ENCODE results near the gene ZBTB7C. TPM values are rescaled to one million over a fixed set of nuclear protein-coding genes. Genes with fewer than 3 reads are reported as not detected.

ZBTB7C gene
- total RNA-seq, 5 donors from 2014 or later (not counting 1 experiment from before 2014, with no cell fraction given): 0.06 TPM; not detected in 4

- Mint-ChIP-seq H3K36me3 (no peaks in the 10 kb centered on the region), H3K4me3 (no peak overlapping the region), H3K27me3 (peaks cover 21 to 22% of the 10 kb centered on the region in 2 donors), H3K9me3 (no peaks in the 10 kb centered on the region), H3K27ac (no peak overlapping the region), H3K4me1 (no peaks in the 10 kb centered on the region)
- no peak overlapping the region for H3K4me3 ChIP-seq (ENCODE audit: control insufficient read depth in 1 of 2, extremely low read depth in 1 of 2, low read length in 1 of 2)
- no peaks in the 10 kb centered on the region for H3K9me3 ChIP-seq
- no peak for ATAC-seq (replicated peaks in 1 of 4)
- H3K27ac ChIP-seq (ENCODE audit: low read length): no peak overlapping the region
- H3K27me3 ChIP-seq (replicated peaks in 1 of 2; ENCODE audit: control insufficient read depth in 2 of 2, extremely low read depth in 1 of 2, insufficient read depth in 2 of 2, low read length in 1 of 2): peaks cover 2 to 31% of the 10 kb centered on the region in 2 experiments
- no peaks in the 10 kb centered on the region for H3K36me3 ChIP-seq (ENCODE audit: control insufficient read depth in 2 of 2, extremely low read depth in 1 of 2, insufficient read depth in 1 of 2, low read length in 1 of 2)
- no peaks in the 10 kb centered on the region for H3K4me1 ChIP-seq (ENCODE audit: control insufficient read depth in 1 of 2, extremely low read depth in 1 of 2, insufficient read depth in 2 of 2, low read length in 2 of 2)
- 95% methylated on average over 2 of the region's 4 CpGs for WGBS (ENCODE audit: insufficient coverage)
- POLR2A ChIA-PET: no interaction called here
- CTCF ChIA-PET: no interaction called here
- no peak for DNase-seq
Observed at GRCh38 chr18:48181857-48182256, 227.3 kb downstream of the ZBTB7C start.

- ATAC-seq (replicated peaks in 1 of 4): no peak
- Mint-ChIP-seq H3K36me3 (no peaks in the 10 kb centered on the region), H3K27me3 (peaks cover 22 to 23% of the 10 kb centered on the region in 2 donors), H3K4me3 (no peak overlapping the region), H3K4me1 (no peaks in the 10 kb centered on the region), H3K9me3 (no peaks in the 10 kb centered on the region), H3K27ac (no peak overlapping the region)
- CTCF ChIA-PET: interaction anchor here in 1 of 2 donors (0.6 kb wide), 1 partner anchor 99 kb away, joined by 4 read pairs; no protein-coding TSS in a partner anchor
- Histone ChIP-seq H3K27ac (ENCODE audit: low read length) (no peak overlapping the region), H3K4me3 (ENCODE audit: control insufficient read depth in 1 of 2, extremely low read depth in 1 of 2, low read length in 1 of 2) (no peak overlapping the region), H3K27me3 (replicated peaks in 1 of 2; ENCODE audit: control insufficient read depth in 2 of 2, extremely low read depth in 1 of 2, insufficient read depth in 2 of 2, low read length in 1 of 2) (peaks cover 2 to 30% of the 10 kb centered on the region in 2 experiments), H3K9me3 (no peaks in the 10 kb centered on the region), H3K36me3 (ENCODE audit: control insufficient read depth in 2 of 2, extremely low read depth in 1 of 2, insufficient read depth in 1 of 2, low read length in 1 of 2) (no peaks in the 10 kb centered on the region), H3K4me1 (ENCODE audit: control insufficient read depth in 1 of 2, extremely low read depth in 1 of 2, insufficient read depth in 2 of 2, low read length in 2 of 2) (no peaks in the 10 kb centered on the region)
- 76% methylated on average over 3 of the region's 3 CpGs for WGBS (ENCODE audit: insufficient coverage)
- no peak for DNase-seq
- POLR2A ChIA-PET: no interaction called here
Observed at GRCh38 chr18:48181087-48181823, 227.9 kb downstream of the ZBTB7C start.

DNA sequence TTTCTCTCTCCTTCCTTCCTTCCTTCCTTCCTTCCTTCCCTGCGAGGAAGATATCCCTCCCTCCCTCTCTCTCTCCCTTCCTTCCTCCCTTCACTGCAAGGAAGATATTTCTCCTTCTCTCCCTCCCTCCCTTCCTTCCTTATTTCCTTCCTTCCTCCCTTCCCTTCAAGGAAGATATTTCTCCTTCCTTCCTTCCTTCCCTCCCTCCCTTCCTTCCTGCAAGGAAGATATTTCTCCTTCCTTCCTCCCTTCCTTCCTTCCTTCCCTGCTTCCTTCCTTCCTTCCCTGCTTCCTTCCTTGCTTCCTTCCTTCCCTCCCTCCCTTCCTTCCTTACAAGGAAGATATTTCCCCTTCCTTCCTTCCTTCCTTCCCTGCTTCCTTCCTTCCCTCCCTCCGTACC lies 229.5 kb downstream of the ZBTB7C start:
- Histone ChIP-seq H3K36me3 (ENCODE audit: control insufficient read depth in 2 of 2, extremely low read depth in 1 of 2, insufficient read depth in 1 of 2, low read length in 1 of 2) (no peaks in the 10 kb centered on the region), H3K9me3 (no peaks in the 10 kb centered on the region), H3K4me3 (ENCODE audit: control insufficient read depth in 1 of 2, extremely low read depth in 1 of 2, low read length in 1 of 2) (no peak overlapping the region), H3K4me1 (ENCODE audit: control insufficient read depth in 1 of 2, extremely low read depth in 1 of 2, insufficient read depth in 2 of 2, low read length in 2 of 2) (no peaks in the 10 kb centered on the region), H3K27ac (ENCODE audit: low read length) (no peak overlapping the region), H3K27me3 (replicated peaks in 1 of 2; ENCODE audit: control insufficient read depth in 2 of 2, extremely low read depth in 1 of 2, insufficient read depth in 2 of 2, low read length in 1 of 2) (peaks cover 2 to 23% of the 10 kb centered on the region in 2 experiments)
- no peak overlapping the region for H3K4me3 Mint-ChIP-seq
- H3K9me3 Mint-ChIP-seq: no peaks in the 10 kb centered on the region
- H3K4me1 Mint-ChIP-seq: no peaks in the 10 kb centered on the region
- ChIA-PET CTCF (no interaction called here), POLR2A (no interaction called here)
- peaks cover 12 to 23% of the 10 kb centered on the region in 2 donors for H3K27me3 Mint-ChIP-seq
- ATAC-seq (replicated peaks in 1 of 4): no peak
- no peak for DNase-seq
- H3K36me3 Mint-ChIP-seq: no peaks in the 10 kb centered on the region
- WGBS (ENCODE audit: insufficient coverage): 30% methylated on average over 1 of the region's 2 CpGs
- no peak overlapping the region for H3K27ac Mint-ChIP-seq

GRCh38 chr18:48179001-48179400 lies 230.2 kb downstream of the ZBTB7C start:
- peaks cover 8 to 20% of the 10 kb centered on the region in 2 donors for H3K27me3 Mint-ChIP-seq
- Histone ChIP-seq H3K36me3 (ENCODE audit: control insufficient read depth in 2 of 2, extremely low read depth in 1 of 2, insufficient read depth in 1 of 2, low read length in 1 of 2) (no peaks in the 10 kb centered on the region), H3K4me3 (ENCODE audit: control insufficient read depth in 1 of 2, extremely low read depth in 1 of 2, low read length in 1 of 2) (no peak overlapping the region), H3K4me1 (ENCODE audit: control insufficient read depth in 1 of 2, extremely low read depth in 1 of 2, insufficient read depth in 2 of 2, low read length in 2 of 2) (no peaks in the 10 kb centered on the region), H3K27ac (ENCODE audit: low read length) (no peak overlapping the region), H3K9me3 (no peaks in the 10 kb centered on the region), H3K27me3 (replicated peaks in 1 of 2; ENCODE audit: control insufficient read depth in 2 of 2, extremely low read depth in 1 of 2, insufficient read depth in 2 of 2, low read length in 1 of 2) (peaks cover 2 to 23% of the 10 kb centered on the region in 2 experiments)
- POLR2A ChIA-PET: no interaction called here
- no peak for DNase-seq
- no peak overlapping the region for H3K27ac Mint-ChIP-seq
- no peak for ATAC-seq (replicated peaks in 1 of 4)
- 100% methylated on average over 1 of the region's 3 CpGs for WGBS (ENCODE audit: insufficient coverage)
- H3K9me3 Mint-ChIP-seq: no peaks in the 10 kb centered on the region
- H3K4me3 Mint-ChIP-seq: no peak overlapping the region
- H3K4me1 Mint-ChIP-seq: no peaks in the 10 kb centered on the region
- H3K36me3 Mint-ChIP-seq: no peaks in the 10 kb centered on the region
- CTCF ChIA-PET: no interaction called here

GRCh38 chr18:48176909-48177308 lies 232.3 kb downstream of the ZBTB7C start:
- ChIA-PET CTCF (no interaction called here), POLR2A (no interaction called here)
- Histone ChIP-seq H3K36me3 (ENCODE audit: control insufficient read depth in 2 of 2, extremely low read depth in 1 of 2, insufficient read depth in 1 of 2, low read length in 1 of 2) (no peaks in the 10 kb centered on the region), H3K4me3 (ENCODE audit: control insufficient read depth in 1 of 2, extremely low read depth in 1 of 2, low read length in 1 of 2) (no peak overlapping the region), H3K9me3 (no peaks in the 10 kb centered on the region), H3K27ac (ENCODE audit: low read length) (no peak overlapping the region), H3K27me3 (replicated peaks in 1 of 2; ENCODE audit: control insufficient read depth in 2 of 2, extremely low read depth in 1 of 2, insufficient read depth in 2 of 2, low read length in 1 of 2) (peaks cover 0 to 23% of the 10 kb centered on the region in 2 experiments), H3K4me1 (ENCODE audit: control insufficient read depth in 1 of 2, extremely low read depth in 1 of 2, insufficient read depth in 2 of 2, low read length in 2 of 2) (no peaks in the 10 kb centered on the region)
- Mint-ChIP-seq H3K4me1 (no peaks in the 10 kb centered on the region), H3K27me3 (peaks cover 10 to 16% of the 10 kb centered on the region in 2 donors), H3K36me3 (no peaks in the 10 kb centered on the region), H3K9me3 (no peaks in the 10 kb centered on the region), H3K27ac (no peak overlapping the region), H3K4me3 (no peak overlapping the region)
- 86% methylated on average over 4 of the region's 4 CpGs for WGBS (ENCODE audit: insufficient coverage)
- no peak for DNase-seq
- ATAC-seq (replicated peaks in 1 of 4): no peak

- DNase-seq: no peak
- no peak overlapping the region for H3K4me3 ChIP-seq (ENCODE audit: control insufficient read depth in 1 of 2, extremely low read depth in 1 of 2, low read length in 1 of 2)
- peaks cover 0 to 13% of the 10 kb centered on the region in 2 experiments for H3K27me3 ChIP-seq (replicated peaks in 1 of 2; ENCODE audit: control insufficient read depth in 2 of 2, extremely low read depth in 1 of 2, insufficient read depth in 2 of 2, low read length in 1 of 2)
- Mint-ChIP-seq H3K27me3 (peaks cover 5 to 13% of the 10 kb centered on the region in 2 donors), H3K4me3 (no peak overlapping the region), H3K4me1 (no peaks in the 10 kb centered on the region), H3K9me3 (no peaks in the 10 kb centered on the region), H3K27ac (no peak overlapping the region), H3K36me3 (no peaks in the 10 kb centered on the region)
- no peaks in the 10 kb centered on the region for H3K4me1 ChIP-seq (ENCODE audit: control insufficient read depth in 1 of 2, extremely low read depth in 1 of 2, insufficient read depth in 2 of 2, low read length in 2 of 2)
- H3K27ac ChIP-seq (ENCODE audit: low read length): no peak overlapping the region
- ChIA-PET CTCF (no interaction called here), POLR2A (no interaction called here)
- no peaks in the 10 kb centered on the region for H3K36me3 ChIP-seq (ENCODE audit: control insufficient read depth in 2 of 2, extremely low read depth in 1 of 2, insufficient read depth in 1 of 2, low read length in 1 of 2)
- 94% methylated on average over 2 of the region's 2 CpGs for WGBS (ENCODE audit: insufficient coverage)
- no peak for ATAC-seq (replicated peaks in 1 of 4)
- no peaks in the 10 kb centered on the region for H3K9me3 ChIP-seq
Observed at GRCh38 chr18:48173557-48173956, 235.6 kb downstream of the ZBTB7C start.
